Glutamatergic neuron (in vitro differentiated cells): Measurements from ENCODE around the gene PKN1. TPM values are rescaled to one million over a fixed set of nuclear protein-coding genes. Genes with fewer than 3 reads are reported as not detected.
A peak's percentile ranks its signal among the peaks of the same experiment; 100 is the strongest.

Experiments
- DNase-seq: peaks from one replicate; pipeline ENCODE4 v3.0.0; 2022
- H3K27ac Mint-ChIP-seq: one replicate; pipeline ENCODE4 v1.8.0; 2020; ENCODE audit warnings: mild to moderate bottlenecking, mixed read lengths, inconsistent platforms; ENCODE audit not compliant: unreplicated experiment
- H3K27me3 Mint-ChIP-seq: one replicate; pipeline ENCODE4 v1.8.0; 2020; ENCODE audit warnings: mild to moderate bottlenecking, moderate library complexity, mixed read lengths, inconsistent platforms; ENCODE audit not compliant: unreplicated experiment
- H3K36me3 Mint-ChIP-seq: one replicate; pipeline ENCODE4 v1.8.0; 2020; ENCODE audit warnings: mild to moderate bottlenecking, mixed read lengths, inconsistent platforms; ENCODE audit not compliant: unreplicated experiment
- H3K4me1 Mint-ChIP-seq: one replicate; pipeline ENCODE4 v1.8.0; 2020; ENCODE audit warnings: mild to moderate bottlenecking, low read depth, mixed read lengths, inconsistent platforms; ENCODE audit not compliant: unreplicated experiment
- H3K4me3 Mint-ChIP-seq: one replicate; pipeline ENCODE4 v1.8.0; 2020; ENCODE audit warnings: mild to moderate bottlenecking, mixed read lengths, inconsistent platforms; ENCODE audit not compliant: unreplicated experiment
- H3K9me3 Mint-ChIP-seq: one replicate; pipeline ENCODE4 v1.8.0; 2020; ENCODE audit warnings: mild to moderate bottlenecking, moderate library complexity, mixed read lengths, inconsistent platforms; ENCODE audit not compliant: unreplicated experiment
- total RNA-seq: library from RNA; stranded (reverse); fragmentation: NEBNext Ultra II Directional; extraction: Animal tissue kit (Norgen Biotek cat#: 25700); gene quantifications from one replicate; pipeline ENCODE4 v1.2.1, GENCODE V29; 2021; ENCODE audit not compliant: unreplicated experiment
- TF ChIP-seq, protein P1 (sequence below): fragments of 200-600 bp; sonication (generic); IDR thresholded peaks from one replicate; pipeline ENCODE4 v1.5.0; 2021; ENCODE audit not compliant: partially characterized antibody, unreplicated experiment

Gene PKN1
- total RNA-seq, 1 donor from 2014 or later: 117 TPM

DNA sequence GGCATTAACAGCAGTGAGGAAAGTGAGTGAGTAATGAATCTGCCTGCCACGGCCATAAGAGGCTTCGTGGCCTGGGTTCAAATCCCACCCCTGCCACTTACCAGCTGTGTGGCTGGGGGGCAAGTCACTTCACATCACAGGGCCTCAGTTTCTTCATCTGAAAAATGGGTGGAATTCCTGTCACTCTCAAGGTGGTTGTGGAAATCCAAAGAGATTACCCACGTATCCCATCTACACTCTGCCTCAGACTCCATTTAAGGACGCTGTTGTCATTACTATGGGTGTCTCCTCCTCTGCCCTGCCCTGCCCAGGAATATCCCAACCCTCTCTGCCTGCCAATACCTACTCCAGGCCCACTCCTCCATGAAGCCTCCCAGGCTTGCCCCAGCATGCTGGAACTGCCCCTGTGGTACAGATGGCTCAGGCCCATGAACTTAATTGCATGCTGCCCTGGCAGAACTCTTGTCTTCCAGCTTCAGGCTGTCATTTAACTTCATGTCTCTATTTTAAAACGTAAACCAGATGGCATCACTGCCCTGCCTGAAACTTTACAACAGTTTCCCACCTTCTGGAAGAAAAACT is 59.7 kb downstream of the PKN1 start:
- no peak overlapping the region for H3K27ac Mint-ChIP-seq
- DNase-seq: no peak
- H3K4me1 Mint-ChIP-seq: peaks cover 6% of the 10 kb centered on the region
- no peaks in the 10 kb centered on the region for H3K36me3 Mint-ChIP-seq
- no peak overlapping the region for H3K4me3 Mint-ChIP-seq
- TF ChIP-seq, protein P1, sequence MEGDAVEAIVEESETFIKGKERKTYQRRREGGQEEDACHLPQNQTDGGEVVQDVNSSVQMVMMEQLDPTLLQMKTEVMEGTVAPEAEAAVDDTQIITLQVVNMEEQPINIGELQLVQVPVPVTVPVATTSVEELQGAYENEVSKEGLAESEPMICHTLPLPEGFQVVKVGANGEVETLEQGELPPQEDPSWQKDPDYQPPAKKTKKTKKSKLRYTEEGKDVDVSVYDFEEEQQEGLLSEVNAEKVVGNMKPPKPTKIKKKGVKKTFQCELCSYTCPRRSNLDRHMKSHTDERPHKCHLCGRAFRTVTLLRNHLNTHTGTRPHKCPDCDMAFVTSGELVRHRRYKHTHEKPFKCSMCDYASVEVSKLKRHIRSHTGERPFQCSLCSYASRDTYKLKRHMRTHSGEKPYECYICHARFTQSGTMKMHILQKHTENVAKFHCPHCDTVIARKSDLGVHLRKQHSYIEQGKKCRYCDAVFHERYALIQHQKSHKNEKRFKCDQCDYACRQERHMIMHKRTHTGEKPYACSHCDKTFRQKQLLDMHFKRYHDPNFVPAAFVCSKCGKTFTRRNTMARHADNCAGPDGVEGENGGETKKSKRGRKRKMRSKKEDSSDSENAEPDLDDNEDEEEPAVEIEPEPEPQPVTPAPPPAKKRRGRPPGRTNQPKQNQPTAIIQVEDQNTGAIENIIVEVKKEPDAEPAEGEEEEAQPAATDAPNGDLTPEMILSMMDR: no peak
- peaks cover 4% of the 10 kb centered on the region for H3K27me3 Mint-ChIP-seq
- peaks cover 4% of the 10 kb centered on the region for H3K9me3 Mint-ChIP-seq

DNA sequence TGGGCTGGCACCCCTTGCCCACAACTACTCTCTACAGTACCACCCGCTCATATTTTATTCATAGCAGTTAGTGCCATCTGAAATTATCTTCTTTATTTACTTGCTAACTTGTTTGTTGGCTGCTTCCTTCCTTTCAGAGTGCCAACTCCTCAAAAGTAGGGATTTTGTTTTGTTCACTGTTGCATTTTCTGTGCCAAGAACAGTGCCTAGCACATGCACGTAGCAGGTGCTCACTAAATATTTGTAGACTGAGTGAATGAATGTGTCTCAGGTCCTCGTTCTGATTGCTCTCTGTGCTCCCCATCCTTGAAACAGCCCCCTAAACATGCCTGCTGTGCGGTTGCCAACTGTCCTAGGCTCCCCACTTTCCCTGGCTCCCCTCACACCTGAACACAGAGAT is 61.3 kb downstream of the PKN1 start:
- peak overlapping the region; percentile 82 for H3K4me3 Mint-ChIP-seq
- H3K27me3 Mint-ChIP-seq: peaks cover 4% of the 10 kb centered on the region
- H3K9me3 Mint-ChIP-seq: peaks cover 4% of the 10 kb centered on the region
- H3K36me3 Mint-ChIP-seq: no peaks in the 10 kb centered on the region
- DNase-seq: no peak
- no peak overlapping the region for H3K27ac Mint-ChIP-seq
- TF ChIP-seq, protein P1: no peak
- peaks cover 6% of the 10 kb centered on the region for H3K4me1 Mint-ChIP-seq

DNA sequence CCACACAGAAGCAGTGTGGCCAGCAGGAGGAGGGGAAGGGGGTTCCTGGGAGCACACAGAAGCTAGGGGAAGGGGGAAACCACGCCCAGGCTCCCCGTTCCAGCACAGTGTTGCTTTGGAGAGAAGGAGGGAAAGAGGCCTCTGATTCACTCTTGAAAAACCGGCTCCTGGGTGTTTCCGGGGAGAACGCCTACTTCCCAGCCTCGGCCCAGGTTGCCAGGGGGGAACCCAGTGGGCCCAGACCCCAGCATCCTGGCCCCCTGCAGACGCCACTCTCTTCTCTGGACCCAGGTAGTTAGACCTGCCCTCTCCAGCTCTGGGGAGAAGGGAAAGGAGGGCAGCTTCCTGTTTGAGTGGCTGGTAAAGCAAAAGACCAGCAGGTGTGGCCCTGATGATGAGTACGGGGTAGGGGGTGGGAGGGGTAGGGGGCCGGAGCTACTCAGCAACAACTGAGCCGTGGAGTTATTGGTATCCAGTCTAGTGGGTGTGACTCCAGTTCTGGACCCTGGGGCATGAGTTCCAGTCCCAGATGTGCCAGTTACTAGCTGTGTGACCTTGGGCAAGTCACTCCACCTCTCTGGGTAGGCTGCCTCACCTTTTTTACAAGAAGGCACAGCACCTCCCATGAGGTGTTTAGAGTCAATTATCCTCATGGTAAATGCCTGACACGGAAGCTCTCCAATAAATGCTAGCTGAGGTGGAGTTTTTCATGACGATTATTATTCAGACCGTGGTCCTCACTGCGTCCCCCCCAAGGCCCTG is 62.0 kb downstream of the PKN1 start:
- Mint-ChIP-seq H3K4me1 (peaks cover 6% of the 10 kb centered on the region), H3K4me3 (peak overlapping the region; percentile 91), H3K27ac (peak overlapping the region; percentile 68), H3K36me3 (no peaks in the 10 kb centered on the region), H3K9me3 (peaks cover 2% of the 10 kb centered on the region), H3K27me3 (peaks cover 4% of the 10 kb centered on the region)
- TF ChIP-seq, protein P1: no peak
- no peak for DNase-seq

DNA sequence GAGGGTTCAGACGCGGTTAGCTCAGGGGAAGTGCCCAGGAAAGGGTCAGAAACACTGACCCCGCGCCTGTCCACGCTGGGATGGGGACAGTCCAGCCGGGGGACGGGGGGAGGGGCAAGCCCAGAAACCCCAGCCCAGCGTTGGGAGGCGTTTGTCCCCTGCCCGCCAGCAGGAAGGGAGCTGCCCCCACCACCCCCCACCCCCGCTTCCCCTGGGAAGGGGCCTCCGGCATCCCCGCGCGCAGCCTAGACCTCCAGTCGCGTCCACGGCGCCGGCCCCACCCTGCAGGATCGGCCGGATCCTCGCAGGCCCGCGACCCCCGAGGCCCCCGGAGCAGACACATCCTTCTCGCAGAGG is 62.5 kb downstream of the PKN1 start:
- TF ChIP-seq, protein P1: no peak
- Mint-ChIP-seq H3K27me3 (peaks cover 4% of the 10 kb centered on the region), H3K27ac (peak overlapping the region; percentile 68), H3K4me1 (peaks cover 6% of the 10 kb centered on the region), H3K4me3 (peak overlapping the region; percentile 91), H3K9me3 (peaks cover 2% of the 10 kb centered on the region), H3K36me3 (no peaks in the 10 kb centered on the region)
- no peak for DNase-seq

DNA sequence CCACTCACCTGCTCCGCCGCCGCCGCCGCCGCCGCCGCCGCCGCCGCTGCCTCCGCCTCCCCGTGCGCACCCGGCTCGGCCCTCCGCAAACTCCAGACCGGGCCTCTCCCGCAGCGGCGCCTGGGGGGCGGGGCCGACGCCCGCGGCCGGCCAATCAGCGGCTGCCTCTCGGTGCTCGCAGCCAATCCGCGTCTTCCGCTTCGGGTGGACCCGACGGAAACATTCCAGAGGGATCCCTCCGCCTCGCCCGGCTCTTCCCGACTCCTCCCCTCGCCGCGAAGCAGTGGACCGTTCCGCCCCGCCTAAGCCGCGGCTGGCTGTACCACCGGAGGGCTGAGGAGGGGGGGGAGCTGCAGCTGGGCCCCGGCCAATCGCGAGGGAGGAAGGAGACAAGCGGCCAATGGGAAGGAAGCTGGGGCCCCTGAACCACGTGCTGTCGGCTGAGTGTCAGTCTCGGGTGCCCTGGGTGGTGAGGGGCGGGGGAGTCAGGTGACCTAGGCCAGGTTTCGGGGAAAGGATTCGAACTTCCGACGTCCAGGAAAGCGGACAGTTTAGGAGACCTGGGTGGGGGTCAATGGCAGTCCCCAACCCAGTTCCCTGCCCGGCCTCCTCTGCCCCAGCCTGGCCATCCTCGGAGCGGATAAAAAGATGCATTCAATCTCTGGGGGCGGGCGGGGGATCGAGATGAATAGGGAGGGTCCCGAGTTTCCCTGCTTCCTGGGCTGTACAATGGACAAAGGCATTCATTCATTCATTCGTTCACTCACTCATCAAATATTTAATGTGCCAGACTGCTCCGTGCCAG is 63.1 kb downstream of the PKN1 start, which contains the start of gene GIPC1:
Gene GIPC1, minus strand, starts transcription at position 99 of the 805 bp plus-strand sequence. CDS start 13,151 bp downstream, outside the sequence.
- TF ChIP-seq, protein P1: no peak
- DNase-seq: peak; percentile 99
- peak within 1 kb of the TSS; percentile 91 for H3K4me3 Mint-ChIP-seq
- H3K9me3 Mint-ChIP-seq: peaks cover 2% of the 10 kb centered on the region
- H3K27ac Mint-ChIP-seq: peak within 1 kb of the TSS; percentile 68
- H3K36me3 Mint-ChIP-seq: no peaks in the 10 kb centered on the region
- H3K27me3 Mint-ChIP-seq: peaks cover 4% of the 10 kb centered on the region
- H3K4me1 Mint-ChIP-seq: peaks cover 6% of the 10 kb centered on the region
